H1 (cell line): ENCODE data around the gene ACER3.

Experiments used
- CTCF ChIP-seq, 3 experiments: IDR thresholded peaks; 1 replicate in 2 of 3; 2 replicates in 1 of 3; pipeline versions ENCODE4 v1.5.1 to v1.6.1; 2011; ENCODE audit warnings: low read length in 3 of 3, mild to moderate bottlenecking in 3 of 3, inconsistent platforms in 2 of 3, low read depth in 1 of 3, moderate library complexity in 1 of 3; ENCODE audit not compliant: insufficient read depth in 1 of 3; ENCODE audit errors: control extremely low read depth in 1 of 3
- EP300 ChIP-seq, 2 experiments: IDR thresholded peaks; 1 replicate in 1 of 2; 2 replicates in 1 of 2; pipeline ENCODE4 v1.6.1; 2011 to 2012; ENCODE audit warnings: low read depth in 2 of 2, low read length in 2 of 2, mild to moderate bottlenecking in 2 of 2, borderline replicate concordance in 1 of 2, inconsistent platforms in 1 of 2, moderate library complexity in 1 of 2
- JUN ChIP-seq: IDR thresholded peaks from 2 replicates; pipeline ENCODE4 v1.6.1; 2011; ENCODE audit warnings: low read depth, mild to moderate bottlenecking, improper control_type of control experiment, low read length
- JUND ChIP-seq: IDR thresholded peaks from 2 replicates; pipeline ENCODE4 v1.6.1; 2011; ENCODE audit warnings: mild to moderate bottlenecking, improper control_type of control experiment, low read length
- POLR2A ChIP-seq, 2 experiments: IDR thresholded peaks; 1 replicate in 1 of 2; 2 replicates in 1 of 2; pipeline ENCODE4 v1.6.1; 2011; ENCODE audit warnings: low read depth in 2 of 2, low read length in 2 of 2, mild to moderate bottlenecking in 2 of 2; ENCODE audit errors: control extremely low read depth in 1 of 2
- POLR2AphosphoS5 ChIP-seq: IDR thresholded peaks from 2 replicates; pipeline ENCODE4 v1.6.1; 2011; ENCODE audit warnings: low read depth, low read length
- SP1 ChIP-seq: IDR thresholded peaks from 2 replicates; pipeline ENCODE4 v1.6.1; 2011; ENCODE audit warnings: low read depth, low read length
- SRF ChIP-seq: IDR thresholded peaks from 2 replicates; pipeline ENCODE4 v1.6.1; 2011; ENCODE audit warnings: mild to moderate bottlenecking, low read depth, low read length, moderate library complexity
- TCF12 ChIP-seq: IDR thresholded peaks from 2 replicates; pipeline ENCODE4 v1.6.1; 2011; ENCODE audit warnings: low read depth, mild to moderate bottlenecking, low read length

GRCh38 chr11:76850815-76851214 is 9.9 kb upstream of the ACER3 start:
- TF ChIP-seq CTCF (IDR thresholded peaks at IDR 0.05; ENCODE audit: control extremely low read depth in 1 of 3, insufficient read depth in 1 of 3, low read depth in 1 of 3, low read length in 3 of 3) (no peak), POLR2AphosphoS5 (no peak), EP300 (IDR thresholded peaks at IDR 0.05; ENCODE audit: borderline replicate concordance in 1 of 2, low read depth in 2 of 2, low read length in 2 of 2) (no peak), TCF12 (no peak), POLR2A (IDR thresholded peaks at IDR 0.05; ENCODE audit: control extremely low read depth in 1 of 2, low read depth in 2 of 2, low read length in 2 of 2) (no peak), JUN (no peak), SRF (no peak), JUND (no peak), SP1 (no peak)
